ENCODE data around the gene KLF4.

- TF ChIP-seq CTCF (optimal IDR thresholded peaks at IDR 0.05 in 1 of 3, IDR thresholded peaks at IDR 0.05 in 1 of 3, conservative IDR thresholded peaks at IDR 0.05 in 1 of 3; ENCODE audit: extremely low read depth in 1 of 3, insufficient read depth in 2 of 3, low read length in 3 of 3) (no peak), EZH2 (IDR thresholded peaks at IDR 0.05; ENCODE audit: low read length) (no peak)
Observed at GRCh38 chr9:107489687-107490605, at the start of gene KLF4.

All from keratinocyte (primary cell).